ENCODE measurements around the gene NFKBIL1.
"Not testable (repeated sequence)": the region's sequence is repeated elsewhere in the genome, so short reads cannot be mapped to it uniquely, and the experiment has no call there.

NFKBIL1 gene

DNA sequence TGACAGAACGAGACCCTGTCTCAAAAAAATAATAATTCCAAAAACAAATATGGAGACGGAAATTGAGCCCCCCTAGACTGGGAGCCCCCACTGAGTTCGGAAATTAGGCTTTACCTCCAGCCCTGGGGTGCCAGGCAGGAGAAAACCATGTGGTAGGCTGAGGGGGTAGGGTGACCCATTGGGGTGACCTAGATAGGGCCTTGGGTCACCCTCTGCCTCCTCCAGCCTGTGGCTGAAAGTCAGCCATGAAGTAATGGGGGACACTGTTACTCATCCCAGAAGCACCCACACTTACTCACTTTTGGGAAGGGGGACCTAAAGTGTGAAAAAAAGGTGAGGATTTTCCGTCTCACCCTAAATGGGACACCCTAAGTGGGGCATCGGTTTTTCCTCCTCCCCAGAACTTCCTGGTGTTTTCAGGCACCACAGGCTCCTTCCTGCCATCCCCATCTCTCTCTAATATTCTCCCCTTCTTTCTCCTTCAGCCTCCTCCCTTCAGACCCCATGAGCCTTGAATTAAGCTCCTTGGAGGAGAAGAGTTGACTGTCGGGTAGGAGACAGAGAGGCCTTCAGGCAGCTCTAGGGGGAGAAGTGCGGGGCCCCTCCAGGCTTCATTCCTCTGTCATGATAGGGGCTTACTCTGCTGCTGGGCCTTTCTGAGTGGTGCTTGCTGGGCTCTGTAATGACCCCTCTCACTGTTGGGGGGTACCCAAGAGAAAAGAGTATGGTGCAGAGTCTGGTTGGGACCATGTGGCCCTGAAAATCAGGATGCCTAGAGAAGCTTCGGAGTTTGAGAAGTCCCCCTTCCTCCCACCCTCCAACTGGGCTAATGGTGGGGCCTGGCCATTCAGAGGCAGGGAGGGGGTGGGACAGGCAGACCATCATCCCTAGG lies 32.4 kb downstream of the NFKBIL1 start:
- in situ Hi-C loops (cut with HindIII; ENCODE audit: low sequenced_read_pairs) = no loop called here

GRCh38 chr6:31580438-31580740 lies 33.0 kb downstream of the NFKBIL1 start:
- in situ Hi-C loops (cut with HindIII; ENCODE audit: low sequenced_read_pairs) = no loop called here

DNA sequence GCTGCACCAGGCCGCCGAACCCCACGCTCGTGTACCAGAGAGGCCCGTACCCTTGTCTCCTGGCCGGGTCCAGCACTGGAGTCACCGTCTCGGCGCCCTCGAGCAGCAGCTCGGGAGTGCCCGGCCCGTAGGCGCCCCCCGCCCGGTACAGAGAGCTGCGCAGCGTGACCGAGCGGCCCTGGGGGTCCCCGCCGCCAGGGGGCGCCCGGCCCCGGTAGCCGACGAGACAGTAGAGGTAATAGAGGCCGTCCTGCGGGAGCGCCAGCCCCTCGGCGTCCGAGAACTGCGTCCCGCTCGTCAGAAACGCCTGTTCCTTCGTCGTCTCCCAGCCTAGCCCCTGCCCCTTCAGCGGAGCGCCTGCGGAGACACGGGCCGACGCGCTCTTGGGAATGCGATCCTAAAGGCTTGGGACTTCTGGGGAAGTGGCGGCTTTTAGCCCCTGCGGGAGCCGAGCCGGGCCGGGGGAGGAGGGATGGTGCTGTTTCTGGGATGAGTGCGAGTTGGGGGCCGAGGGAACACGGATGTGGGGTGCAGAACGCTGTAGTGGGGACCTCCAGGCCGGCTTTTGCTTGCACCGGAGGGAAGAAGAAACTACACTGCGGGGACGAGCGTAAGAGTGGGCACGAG lies 33.5 kb downstream of the NFKBIL1 start:
- in situ Hi-C loops (cut with HindIII; ENCODE audit: low sequenced_read_pairs) = no loop called here

DNA sequence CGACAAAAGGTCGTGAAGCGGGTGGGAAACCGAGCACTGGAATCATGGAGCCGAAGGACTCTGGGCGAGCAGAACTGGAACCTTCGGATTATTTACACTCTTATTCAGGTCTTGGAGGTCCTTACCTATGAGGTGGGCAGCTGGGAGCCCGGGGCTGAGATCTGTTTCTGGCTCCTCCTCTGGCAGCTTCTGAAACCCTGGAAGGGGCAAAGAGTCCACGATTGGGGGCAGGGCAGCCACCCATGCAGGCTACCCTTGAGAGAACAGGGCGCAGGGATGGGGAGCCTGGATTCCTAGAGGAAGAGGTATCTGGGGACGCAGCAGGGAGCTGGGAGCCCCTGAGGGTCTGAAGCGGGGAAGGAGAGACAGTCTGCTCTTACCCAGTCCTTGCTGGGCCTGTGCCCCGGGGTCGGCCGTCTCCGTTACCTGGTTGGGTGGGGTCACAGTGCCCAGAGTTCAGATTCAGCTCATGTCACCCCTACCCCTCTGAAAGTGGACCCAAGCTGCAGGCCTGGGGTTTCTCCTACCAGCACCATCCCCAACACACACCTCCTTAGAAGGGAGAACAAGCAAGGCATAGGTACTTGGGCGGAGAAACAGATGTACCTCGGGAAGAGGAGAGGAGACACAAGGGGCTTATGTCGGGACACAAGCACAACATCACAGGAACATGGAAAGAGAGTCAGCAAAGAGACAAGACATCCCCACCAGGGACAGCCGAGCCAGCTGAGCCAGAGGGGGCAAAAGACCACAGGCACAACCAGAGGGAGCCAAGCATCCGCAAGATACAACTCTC lies 34.2 kb downstream of the NFKBIL1 start:
- in situ Hi-C loops (cut with HindIII; ENCODE audit: low sequenced_read_pairs) = no loop called here

GRCh38 chr6:31582230-31582643 lies 34.8 kb downstream of the NFKBIL1 start, which contains the start of gene LTB:
LTB (minus strand) TSS chr6:31582424; CDS start chr6:31582417, 7 bp downstream.
- in situ Hi-C loops (cut with HindIII; ENCODE audit: low sequenced_read_pairs) = no loop called here

GRCh38 chr6:31585491-31585890 lies 38.1 kb downstream of the NFKBIL1 start:
- in situ Hi-C loops (cut with HindIII; ENCODE audit: low sequenced_read_pairs) = no loop called here

DNA sequence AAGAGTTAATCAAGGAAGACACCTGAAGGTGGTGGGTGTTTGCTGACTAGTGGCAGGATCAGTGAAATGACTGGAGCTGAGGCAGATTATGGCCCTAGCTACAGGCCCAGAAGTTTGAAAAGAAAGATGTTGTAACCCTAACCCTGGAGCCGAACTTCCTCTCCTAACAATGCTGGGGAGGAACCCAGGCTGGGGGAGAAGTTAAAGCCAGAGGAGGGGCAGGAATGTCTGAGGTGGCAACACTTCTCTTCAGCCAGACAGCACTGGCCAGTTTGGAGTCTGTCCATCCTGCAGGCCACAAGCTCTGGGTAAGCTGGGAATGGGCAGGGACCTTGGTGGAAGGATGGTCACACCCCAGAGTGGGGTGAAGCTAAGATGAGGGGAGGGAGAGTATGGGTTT lies 38.6 kb downstream of the NFKBIL1 start, which contains the start of gene LST1:
Gene LST1 (plus strand): TSS at position 270 of the 400 bp plus-strand sequence. CDS start 1,023 bp downstream, outside the sequence.
- in situ Hi-C loops (cut with HindIII; ENCODE audit: low sequenced_read_pairs) = no loop called here

DNA sequence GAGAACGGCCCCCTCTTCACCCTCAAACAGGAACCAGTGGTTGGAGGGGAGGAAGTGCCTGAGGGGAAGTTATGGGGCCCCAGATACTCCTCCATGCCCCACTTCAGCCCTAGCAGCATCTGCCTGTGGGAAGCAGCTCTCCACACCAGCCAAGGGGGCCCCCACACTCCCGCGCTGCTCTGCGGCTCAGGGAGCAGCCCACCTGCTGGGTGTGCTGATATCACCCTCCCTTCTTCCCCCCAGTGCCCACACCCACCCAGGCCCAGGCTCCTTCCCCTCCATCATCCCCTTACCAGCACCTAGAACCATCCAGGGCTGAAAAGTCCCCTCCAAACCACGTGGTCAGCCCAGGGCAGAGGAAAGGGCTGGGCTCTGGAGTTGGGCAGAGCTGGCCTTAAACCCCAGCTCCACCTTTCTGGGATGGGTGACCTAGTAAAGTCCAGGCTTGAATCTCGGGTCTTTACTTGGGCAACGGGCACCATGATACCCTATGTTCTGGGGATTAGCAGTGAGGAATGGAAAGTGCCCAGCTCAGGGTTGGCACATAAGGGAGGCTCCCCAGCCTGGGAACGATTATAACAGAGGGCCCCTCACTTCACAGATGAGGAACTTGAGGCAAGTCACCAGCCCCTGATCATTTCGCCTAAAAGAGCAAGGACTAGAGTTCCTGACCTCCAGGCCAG lies 39.3 kb downstream of the NFKBIL1 start:
- in situ Hi-C loops (cut with HindIII; ENCODE audit: low sequenced_read_pairs) = no loop called here

- in situ Hi-C loops (cut with HindIII; ENCODE audit: low sequenced_read_pairs) = no loop called here
Observed at GRCh38 chr6:31587791-31588777, 40.7 kb downstream of the NFKBIL1 start.

DNA sequence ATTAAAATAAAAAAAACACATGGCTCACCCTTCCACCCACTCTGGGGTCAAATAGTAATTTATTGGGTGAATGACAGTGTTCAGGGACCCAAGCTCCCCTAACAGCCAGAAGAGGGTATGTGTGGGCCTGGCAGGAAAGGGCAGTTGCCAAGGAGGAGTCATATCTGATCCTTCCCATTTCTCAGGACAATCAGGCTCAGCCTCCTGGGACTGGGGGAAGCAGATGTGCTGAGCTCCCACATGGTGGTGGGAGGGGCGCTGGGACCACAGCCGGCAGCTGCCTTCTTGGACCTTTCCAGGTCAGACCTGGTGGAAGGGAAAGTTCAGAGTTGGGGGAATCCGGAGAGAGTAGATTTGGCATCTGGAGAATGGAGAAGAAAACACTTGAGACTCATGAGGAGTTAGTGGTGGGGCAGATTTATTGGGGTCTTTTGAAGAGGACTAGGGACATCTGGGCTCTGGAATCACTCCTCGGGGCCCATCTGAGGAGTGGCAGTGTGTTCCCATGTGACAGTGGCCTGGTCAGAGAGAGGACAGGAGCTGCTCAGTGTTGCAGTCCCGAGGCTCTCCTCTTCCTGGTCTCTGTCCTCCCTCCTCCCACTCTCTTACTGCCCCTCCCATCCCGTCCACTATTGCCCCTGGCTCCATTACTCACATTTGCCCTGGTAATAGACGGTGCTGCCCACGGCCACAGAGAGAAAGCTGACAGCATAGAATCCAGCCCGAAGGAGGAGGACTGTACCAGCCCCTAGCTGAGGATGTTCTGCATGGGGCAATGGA lies 41.7 kb downstream of the NFKBIL1 start:
- in situ Hi-C loops (cut with HindIII; ENCODE audit: low sequenced_read_pairs) = no loop called here

GRCh38 chr6:31590691-31591090 lies 43.3 kb downstream of the NFKBIL1 start:
- in situ Hi-C loops (cut with HindIII; ENCODE audit: low sequenced_read_pairs) = not testable (repeated sequence)

- in situ Hi-C loops (cut with HindIII; ENCODE audit: low sequenced_read_pairs) = no loop called here
Observed at GRCh38 chr6:31592396-31592771, 45.0 kb downstream of the NFKBIL1 start.

DNA sequence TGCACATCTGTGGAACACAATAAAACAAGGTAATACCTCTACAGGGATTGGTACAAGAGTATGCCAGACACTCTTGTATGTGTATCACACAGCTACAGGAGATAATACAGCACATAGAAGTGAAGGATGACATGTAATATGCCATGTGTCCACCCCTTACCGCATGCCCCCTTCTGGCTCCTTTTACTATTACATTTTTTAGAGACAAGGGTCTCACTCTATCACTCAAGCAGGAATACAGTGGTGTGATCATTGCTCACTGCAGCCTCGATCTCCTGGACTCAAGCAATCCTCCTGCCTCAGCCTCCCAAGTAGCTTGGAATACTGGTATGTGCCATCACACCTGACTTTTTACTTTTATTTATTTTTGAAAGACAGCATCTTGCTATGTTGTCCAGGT lies 49.6 kb downstream of the NFKBIL1 start:
- in situ Hi-C loops (cut with HindIII; ENCODE audit: low sequenced_read_pairs) = no loop called here

DNA sequence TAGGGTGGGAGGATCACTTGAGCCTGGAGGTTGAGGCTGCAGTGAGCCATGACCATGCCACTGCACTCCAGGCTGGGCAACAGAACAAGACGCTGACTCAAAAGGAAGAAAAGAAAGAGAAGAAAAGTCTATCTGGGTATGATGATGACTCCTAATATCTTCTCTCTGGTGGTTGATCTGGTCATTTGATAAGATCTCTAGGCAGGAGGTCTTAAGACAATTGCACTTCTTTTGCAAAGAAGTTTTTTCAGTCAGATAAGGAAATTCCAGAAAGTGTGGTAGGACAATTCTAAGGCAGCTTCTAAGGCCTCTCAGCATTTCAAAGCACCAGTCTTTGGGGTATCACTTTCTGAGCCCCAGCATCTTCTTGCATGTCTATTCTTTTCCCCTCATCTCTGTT lies 59.9 kb downstream of the NFKBIL1 start:
- in situ Hi-C loops (cut with HindIII; ENCODE audit: low sequenced_read_pairs) = no loop called here
